HG02870 (cell line): ENCODE results near the gene TMEM170A.

Source experiments
- ATAC-seq: cut with Tn5 transposase; IDR thresholded peaks from one replicate; pipeline ENCODE4 v1.9.1; 2021; ENCODE audit warnings: mild to moderate bottlenecking, moderate library complexity; ENCODE audit not compliant: unreplicated experiment

Gene TMEM170A

GRCh38 chr16:75482434-75483205 lies 18.1 kb upstream of the TMEM170A start:
- ATAC-seq, result no peak

DNA sequence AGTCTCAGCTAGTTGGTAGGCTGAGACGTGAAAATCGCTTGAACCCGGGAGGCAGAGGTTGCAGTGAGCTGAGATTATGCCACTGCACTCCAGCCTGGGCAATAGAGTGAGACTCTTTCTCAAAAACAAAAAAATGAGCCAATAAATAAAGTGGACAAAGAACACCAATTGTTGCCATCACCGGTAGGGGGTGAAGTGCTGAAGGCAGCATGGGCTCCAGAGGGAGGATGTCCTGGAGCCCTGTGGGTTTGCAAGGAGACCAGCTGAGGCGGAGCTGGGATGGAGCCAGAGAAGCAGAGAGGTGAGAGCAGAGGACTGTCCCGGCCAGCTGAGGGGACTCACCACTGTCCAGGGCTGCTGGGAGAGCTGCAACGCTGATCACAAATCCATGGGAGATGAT lies 17.0 kb upstream of the TMEM170A start:
- no peak for ATAC-seq

GRCh38 chr16:75479421-75479990 lies 15.0 kb upstream of the TMEM170A start:
- no peak for ATAC-seq

DNA sequence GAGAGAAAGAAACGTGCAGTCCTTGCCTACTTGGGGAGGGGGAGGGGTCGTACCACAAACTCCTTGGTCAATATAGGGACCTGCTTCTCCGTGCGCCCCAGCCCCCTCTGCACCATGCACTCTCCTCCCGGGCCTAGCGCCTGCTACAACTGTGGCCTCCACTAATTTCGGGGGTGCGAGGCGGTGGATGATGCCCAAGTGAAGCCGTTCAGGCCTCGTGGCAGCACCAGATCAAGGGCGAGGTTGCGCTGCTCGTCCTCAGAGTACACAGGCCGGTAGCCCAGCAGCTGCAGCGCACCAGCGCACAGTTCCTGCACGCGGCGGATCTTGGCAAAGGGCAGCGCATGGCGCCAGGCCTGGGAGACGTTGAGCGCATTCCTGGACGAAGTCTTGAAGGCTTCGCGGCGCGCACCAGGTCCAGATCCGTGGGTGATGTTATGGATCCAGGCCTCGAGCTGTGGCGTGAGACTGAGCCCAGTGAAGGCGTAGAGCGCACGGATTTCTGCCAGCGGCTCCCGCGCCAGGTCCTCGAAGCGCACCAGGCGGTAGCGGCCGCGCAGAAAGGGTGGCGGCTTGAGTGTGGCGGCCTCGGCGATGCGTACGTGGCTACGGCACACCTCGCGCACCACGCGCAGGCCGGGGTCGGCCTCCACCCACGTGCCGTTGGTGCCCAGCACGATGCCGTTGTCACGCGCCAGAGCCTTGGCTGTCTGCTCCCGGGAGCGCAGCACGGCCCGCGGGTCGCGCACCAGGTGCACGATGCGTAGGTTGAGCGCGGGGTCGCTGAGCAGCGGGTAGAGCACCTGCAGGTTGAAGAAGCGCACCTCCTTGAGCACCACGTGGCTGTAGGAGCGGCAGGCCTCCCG lies 14.2 kb upstream of the TMEM170A start:
- ATAC-seq, result no peak

GRCh38 chr16:75477680-75478473 lies 13.4 kb upstream of the TMEM170A start:
- ATAC-seq, result no peak

GRCh38 chr16:75476817-75477216 lies 12.3 kb upstream of the TMEM170A start:
- no peak for ATAC-seq

DNA sequence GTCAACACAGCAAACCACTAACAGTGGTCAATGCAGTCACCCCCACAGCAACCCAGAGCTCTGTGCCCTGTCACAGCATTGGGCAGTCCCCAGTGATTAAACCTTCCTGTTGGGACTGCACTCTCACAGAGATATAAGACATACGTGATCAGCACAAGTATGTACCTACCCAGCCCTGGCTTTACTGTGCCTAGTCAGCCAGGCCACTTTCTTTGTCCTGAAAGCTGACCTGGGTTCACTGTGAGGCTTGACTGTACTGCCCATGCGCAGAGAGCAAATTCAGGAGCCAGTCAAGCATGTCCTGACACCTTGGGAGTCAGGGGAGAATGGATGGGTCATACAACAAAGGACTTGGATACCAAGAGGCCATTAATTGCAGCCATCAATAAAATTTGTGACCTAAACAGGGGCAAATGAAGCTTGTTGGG lies 10.9 kb upstream of the TMEM170A start:
- no peak for ATAC-seq

DNA sequence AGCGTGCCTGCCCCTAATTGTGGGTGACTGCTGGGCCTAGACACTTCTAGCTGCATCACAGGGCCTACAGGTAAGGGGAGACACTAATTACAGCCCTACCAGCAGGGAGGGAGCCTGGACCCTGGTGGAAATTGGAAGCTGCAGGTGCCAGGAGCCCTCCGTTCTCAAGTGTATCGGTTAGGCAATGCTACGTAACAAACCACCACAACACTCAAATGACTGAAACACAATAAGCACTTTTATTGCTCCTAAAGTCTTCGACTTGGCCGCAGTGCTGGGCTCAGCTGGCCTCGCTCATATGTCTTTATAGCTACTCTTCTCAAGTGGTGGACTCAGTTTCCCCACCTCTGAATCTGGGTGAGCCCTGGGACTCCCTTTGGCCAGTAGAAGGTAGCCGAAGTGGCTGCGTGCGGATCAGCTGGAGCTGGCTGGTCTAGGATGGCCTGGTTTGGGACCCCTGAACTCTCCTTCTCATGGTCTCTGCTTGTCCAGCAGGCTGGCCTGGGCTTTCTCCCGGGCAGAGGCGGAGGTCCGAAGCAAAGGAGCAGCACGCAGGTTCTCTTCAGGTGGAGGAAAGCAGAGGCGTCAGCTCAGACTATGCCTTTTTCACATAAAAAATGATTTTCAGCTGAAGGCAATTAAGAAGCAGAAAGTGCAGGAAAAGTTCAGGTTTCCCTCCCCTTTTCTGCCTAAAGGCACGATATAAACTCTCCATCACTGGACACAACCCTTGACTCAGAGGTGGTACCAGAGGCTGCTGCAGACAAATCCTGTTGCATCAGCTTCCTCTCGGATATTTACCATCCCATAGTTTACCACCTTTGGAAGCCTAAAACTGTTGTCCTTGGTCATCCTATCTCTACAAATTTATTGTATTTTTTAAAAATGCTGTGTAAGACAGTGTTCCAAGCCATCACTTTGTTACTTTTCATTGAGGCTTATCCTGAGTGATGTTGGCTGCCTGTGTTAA lies 8.7 kb upstream of the TMEM170A start:
- no peak for ATAC-seq

DNA sequence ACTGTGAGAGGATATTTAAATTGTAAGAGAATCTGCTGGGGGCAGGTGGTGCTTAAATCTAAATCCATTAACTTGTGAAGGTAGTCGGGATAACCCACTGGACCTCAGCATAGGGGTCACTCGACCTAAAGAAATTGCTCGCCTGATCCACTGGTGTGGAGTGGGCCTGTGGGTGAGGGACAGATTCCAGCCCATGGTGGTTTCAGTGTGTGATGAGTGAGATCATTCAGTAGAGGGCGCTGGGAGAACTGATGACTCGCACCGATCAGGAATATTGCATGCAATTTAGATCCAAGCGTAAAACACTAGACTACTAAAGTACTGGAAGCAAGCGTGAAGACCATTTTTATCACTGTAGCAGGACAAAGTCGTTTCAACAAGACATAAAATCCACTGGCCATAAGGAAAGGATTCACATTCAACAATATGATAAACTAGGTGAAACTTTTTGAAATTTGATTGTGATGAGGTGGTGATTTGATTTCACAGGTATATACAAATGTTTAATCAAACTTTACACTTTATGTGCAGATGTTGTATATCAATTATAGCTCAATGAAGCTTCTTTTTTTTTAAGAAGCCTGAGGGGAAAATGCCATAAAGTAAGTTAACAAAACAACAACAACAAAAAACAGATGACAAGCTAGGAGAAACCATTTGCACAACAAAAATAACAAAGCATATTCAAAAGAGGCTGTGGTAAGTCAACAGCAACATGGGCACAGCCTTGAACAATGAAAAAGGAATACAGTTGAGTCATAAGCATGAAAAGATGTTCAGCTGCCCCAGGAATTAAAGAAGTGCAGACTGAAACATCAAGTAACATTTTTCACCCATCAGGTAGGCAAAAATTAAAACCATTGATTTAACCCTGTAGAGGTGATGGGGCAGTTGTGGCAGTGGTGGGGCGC lies 7.5 kb upstream of the TMEM170A start:
- ATAC-seq, result peak; percentile 80

DNA sequence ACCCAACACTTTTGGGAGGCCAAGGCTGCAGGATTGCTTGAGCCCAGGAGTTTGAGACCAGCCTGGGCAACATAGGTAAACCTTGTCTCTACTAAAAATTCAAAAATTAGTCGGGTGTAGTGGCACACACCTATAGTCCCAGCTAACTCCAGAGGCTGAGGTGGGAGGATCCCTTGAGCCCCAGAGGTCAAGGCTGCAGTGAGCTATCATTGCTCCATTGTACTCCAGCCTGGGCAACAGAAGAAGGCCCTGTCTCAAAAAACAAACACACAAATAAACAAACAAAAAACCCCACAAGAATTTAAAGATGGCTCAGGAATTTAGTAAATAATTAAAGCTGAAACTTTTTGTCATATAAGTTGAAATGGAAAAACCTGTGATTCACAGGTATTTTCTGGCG lies 2.3 kb upstream of the TMEM170A start:
- ATAC-seq, result no peak

- peak; percentile 13 for ATAC-seq
These were observed 934 bp downstream of the TMEM170A start for GRCh38 chr16:75463389-75464121.

GRCh38 chr16:75462806-75463205 lies 1.7 kb downstream of the TMEM170A start:
- ATAC-seq, result no peak

DNA sequence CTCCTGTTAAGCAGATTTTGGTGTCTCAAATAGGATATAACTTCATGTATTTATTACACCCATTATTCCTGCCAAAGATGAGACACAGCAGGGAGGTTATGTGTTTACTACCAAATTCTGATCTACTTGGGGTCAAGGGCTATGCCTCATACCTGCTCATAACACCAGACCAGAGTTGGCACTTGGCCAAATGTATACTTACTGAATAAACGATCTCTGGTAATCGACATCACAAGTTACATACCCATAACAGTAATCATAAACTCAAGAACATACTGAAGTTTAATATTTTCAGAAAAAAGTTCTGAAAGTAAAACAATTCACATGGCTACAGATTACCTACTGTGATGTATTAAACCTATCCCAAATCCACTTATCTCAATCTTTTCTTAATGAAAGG lies 2.9 kb downstream of the TMEM170A start:
- ATAC-seq, result no peak

GRCh38 chr16:75460446-75460845 lies 4.0 kb downstream of the TMEM170A start:
- ATAC-seq, result no peak

DNA sequence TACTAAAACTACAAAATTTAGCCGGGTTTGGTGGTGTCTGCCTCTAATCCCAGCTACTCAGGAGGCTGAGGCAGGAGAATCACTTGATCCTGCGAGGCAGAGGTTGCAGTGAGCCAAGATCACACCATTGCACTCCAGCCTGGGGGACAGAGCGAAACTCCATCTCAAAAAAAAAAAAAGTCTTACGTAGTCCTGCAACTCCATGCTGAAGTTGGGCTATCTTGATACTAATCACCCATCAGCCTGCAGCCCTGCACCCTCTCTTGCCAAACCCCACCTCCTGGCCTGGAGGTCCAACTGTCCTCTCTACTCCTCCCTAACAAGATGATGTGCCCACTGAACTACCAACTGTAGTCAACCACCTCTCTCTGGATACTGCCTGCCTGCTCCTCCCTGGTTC lies 4.8 kb downstream of the TMEM170A start:
- no peak for ATAC-seq

DNA sequence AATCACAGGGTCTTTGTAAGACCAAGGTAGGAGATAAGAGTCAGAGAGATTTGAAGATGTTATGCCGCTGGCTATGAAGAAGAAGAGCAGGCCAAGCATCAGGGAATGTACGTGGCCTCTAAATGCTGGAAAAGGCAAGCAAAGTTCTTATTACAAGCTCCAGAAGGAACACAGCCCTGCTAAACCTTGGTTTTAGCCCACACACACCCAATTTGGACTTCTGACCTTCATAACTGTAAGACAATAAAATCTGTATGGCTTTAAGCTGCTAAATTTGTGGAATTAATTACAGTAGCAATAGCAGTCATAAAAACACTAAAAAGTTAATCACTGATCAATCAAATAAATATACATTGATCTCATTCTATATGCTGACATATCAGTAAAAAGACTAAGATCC lies 6.0 kb downstream of the TMEM170A start:
- no peak for ATAC-seq

DNA sequence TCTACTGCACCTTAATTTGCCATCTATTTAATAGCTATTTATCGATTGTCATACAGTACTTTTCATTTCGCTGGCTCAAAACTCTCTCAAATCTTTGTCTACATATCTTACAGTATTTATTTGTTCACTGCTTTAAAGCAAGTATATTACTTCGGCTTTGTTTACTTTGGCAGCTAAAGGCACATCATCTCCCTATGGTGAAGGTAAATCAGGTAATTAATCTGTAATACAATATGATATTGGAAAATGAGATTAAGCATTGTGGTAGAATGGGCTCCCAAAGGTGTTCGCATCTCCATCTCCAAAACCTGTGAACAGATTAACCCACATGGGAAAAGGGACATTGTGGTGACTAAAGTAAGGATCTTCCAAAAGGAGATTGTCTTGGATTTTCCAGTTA lies 6.5 kb downstream of the TMEM170A start:
- ATAC-seq, result no peak

GRCh38 chr16:75457485-75458021 lies 6.9 kb downstream of the TMEM170A start:
- ATAC-seq, result no peak
